Stimulated activated CD4-positive, alpha-beta T cell treated with anti-CD3 and anti-CD28 coated beads, Interleukin-2, amount 100 ng/mL, for 24 hours (primary cell): ENCODE data around the gene DAZAP2.
"Not testable (repeated sequence)": the region's sequence is repeated elsewhere in the genome, so short reads cannot be mapped to it uniquely, and the experiment has no call there.

Experiments
- DNase-seq, 2 donors: peaks; one replicate each; pipeline ENCODE4 v3.0.0-alpha.2; 2020

DAZAP2 gene

GRCh38 chr12:51247523-51248206 lies 9.0 kb downstream of the DAZAP2 start:
- no peak for DNase-seq

GRCh38 chr12:51253276-51253675 lies 14.7 kb downstream of the DAZAP2 start:
- no peak for DNase-seq

- DNase-seq, result no peak
Measured at GRCh38 chr12:51254536-51254935, 15.9 kb downstream of the DAZAP2 start.

GRCh38 chr12:51259600-51259999 lies 21.0 kb downstream of the DAZAP2 start:
- not testable (repeated sequence) for DNase-seq

- DNase-seq, result peak in 1 of 2 donors; percentile 54
Measured at GRCh38 chr12:51262758-51263177, 24.1 kb downstream of the DAZAP2 start.

- no peak for DNase-seq
Measured at GRCh38 chr12:51263341-51263740, 24.7 kb downstream of the DAZAP2 start.

- no peak for DNase-seq
Measured at GRCh38 chr12:51264297-51264696, 25.7 kb downstream of the DAZAP2 start.

- no peak for DNase-seq
Measured at GRCh38 chr12:51265024-51265423, 26.4 kb downstream of the DAZAP2 start.

GRCh38 chr12:51269174-51270066 lies 30.8 kb downstream of the DAZAP2 start:
- peak; percentile 63 to 66 for DNase-seq

- peak; percentile 46 to 55 for DNase-seq
Measured at GRCh38 chr12:51270067-51270950, 31.7 kb downstream of the DAZAP2 start, which contains the start of gene SMAGP. TSS of gene SMAGP (minus strand) at chr12:51270415. CDS start at chr12:51269278, 1,137 bp downstream.

GRCh38 chr12:51270951-51271518 lies 32.4 kb downstream of the DAZAP2 start:
- no peak for DNase-seq

GRCh38 chr12:51272810-51273209 lies 34.2 kb downstream of the DAZAP2 start:
- DNase-seq, result not testable (repeated sequence)

- no peak for DNase-seq
Measured at GRCh38 chr12:51275088-51275487, 36.5 kb downstream of the DAZAP2 start.

- no peak for DNase-seq
Measured at GRCh38 chr12:51281202-51281924, 42.7 kb downstream of the DAZAP2 start.

GRCh38 chr12:51285843-51286242 lies 47.2 kb downstream of the DAZAP2 start:
- no peak for DNase-seq

- DNase-seq, result not testable (repeated sequence)
Measured at GRCh38 chr12:51291603-51292513, 53.2 kb downstream of the DAZAP2 start.
